Measurements from ENCODE around the gene PADI4. TPM values are rescaled to one million over a fixed set of nuclear protein-coding genes. Genes with fewer than 3 reads are reported as not detected.

Gene PADI4
- total and polyA plus RNA-seq, 7 donors, result 0.44 to 0.60 TPM; not detected in 5

- peaks cover 0 to 3% (median 0%) of the 10 kb centered on the region in 4 donors for H3K9me3 ChIP-seq
- intact Hi-C loops (cut with DNase I), result no loop called here
- no peak overlapping the region for H3K27ac ChIP-seq
- H3K4me3 ChIP-seq, result no peak overlapping the region
- WGBS, 2 donors, result 56 to 77% methylated on average over 3 of the region's 3 CpGs
- no peak for TF ChIP-seq POLR2A (IDR thresholded peaks at IDR 0.05)
- no peak for TF ChIP-seq CTCF (IDR thresholded peaks at IDR 0.05)
- TF ChIP-seq EP300 (IDR thresholded peaks at IDR 0.05), result no peak
- no peak for TF ChIP-seq POLR2AphosphoS5 (IDR thresholded peaks at IDR 0.05)
- H3K4me1 ChIP-seq, result no peaks in the 10 kb centered on the region
- peaks cover 0 to 30% (median 0%) of the 10 kb centered on the region in 3 donors for H3K27me3 ChIP-seq
- DNase-seq, result no peak
- H3K36me3 ChIP-seq, result no peaks in the 10 kb centered on the region
Observed at GRCh38 chr1:17365293-17365692, 57.3 kb downstream of the PADI4 start.

- no peaks in the 10 kb centered on the region for H3K36me3 ChIP-seq
- no peak for TF ChIP-seq POLR2AphosphoS5 (IDR thresholded peaks at IDR 0.05)
- no peak for TF ChIP-seq CTCF (IDR thresholded peaks at IDR 0.05)
- no peak for TF ChIP-seq POLR2A (IDR thresholded peaks at IDR 0.05)
- TF ChIP-seq EP300 (IDR thresholded peaks at IDR 0.05), result no peak
- H3K27ac ChIP-seq, result no peak overlapping the region
- no peak for DNase-seq
- H3K9me3 ChIP-seq, result peaks cover 0 to under 1% (median 0%) of the 10 kb centered on the region in 4 donors
- peaks cover 0 to 21% (median 0%) of the 10 kb centered on the region in 3 donors for H3K27me3 ChIP-seq
- H3K4me3 ChIP-seq, result no peak overlapping the region
- intact Hi-C loops (cut with DNase I), result no loop called here
- no peaks in the 10 kb centered on the region for H3K4me1 ChIP-seq
- WGBS, 2 donors, result 75 to 78% methylated on average over 9 of the region's 9 CpGs
Observed at GRCh38 chr1:17369466-17369865, 61.5 kb downstream of the PADI4 start.

- peaks cover 0 to 19% (median 0%) of the 10 kb centered on the region in 3 donors for H3K27me3 ChIP-seq
- no peak overlapping the region for H3K27ac ChIP-seq
- TF ChIP-seq POLR2A (IDR thresholded peaks at IDR 0.05) (no peak), EP300 (IDR thresholded peaks at IDR 0.05) (no peak), POLR2AphosphoS5 (IDR thresholded peaks at IDR 0.05) (no peak), CTCF (IDR thresholded peaks at IDR 0.05) (no peak)
- no peak overlapping the region for H3K4me3 ChIP-seq
- no peak for DNase-seq
- WGBS, 2 donors, result 40 to 48% methylated on average over 2 of the region's 2 CpGs
- H3K4me1 ChIP-seq, result no peaks in the 10 kb centered on the region
- H3K36me3 ChIP-seq, result no peaks in the 10 kb centered on the region
- intact Hi-C loops (cut with DNase I), result no loop called here
- no peaks in the 10 kb centered on the region for H3K9me3 ChIP-seq
Observed at GRCh38 chr1:17370618-17371017, 62.6 kb downstream of the PADI4 start.

- Histone ChIP-seq H3K27ac (no peak within 1 kb of the TSS), H3K36me3 (no peaks in the 10 kb centered on the region), H3K4me1 (no peaks in the 10 kb centered on the region), H3K27me3 (peaks cover 0 to 7% (median 0%) of the 10 kb centered on the region in 3 donors), H3K4me3 (no peak within 1 kb of the TSS), H3K9me3 (no peaks in the 10 kb centered on the region)
- WGBS, 2 donors, result 57 to 60% methylated on average over 7 of the region's 7 CpGs
- DNase-seq, result no peak
- TF ChIP-seq EP300 (IDR thresholded peaks at IDR 0.05) (no peak), POLR2AphosphoS5 (IDR thresholded peaks at IDR 0.05) (no peak), POLR2A (IDR thresholded peaks at IDR 0.05) (no peak), CTCF (IDR thresholded peaks at IDR 0.05) (no peak)
- intact Hi-C loops (cut with DNase I), result no loop called here
Observed at GRCh38 chr1:17371896-17372295, 63.9 kb downstream of the PADI4 start, which contains the start of gene PADI6. Gene PADI6, plus strand, starts transcription at chr1:17372196. Its CDS starts 50 bp downstream, at chr1:17372246.

GRCh38 chr1:17372955-17373354 lies 65.0 kb downstream of the PADI4 start:
- no peak for TF ChIP-seq POLR2AphosphoS5 (IDR thresholded peaks at IDR 0.05)
- no peak for TF ChIP-seq EP300 (IDR thresholded peaks at IDR 0.05)
- TF ChIP-seq POLR2A (IDR thresholded peaks at IDR 0.05), result no peak
- no peak for TF ChIP-seq CTCF (IDR thresholded peaks at IDR 0.05)
- H3K4me1 ChIP-seq, result no peaks in the 10 kb centered on the region
- H3K4me3 ChIP-seq, result no peak overlapping the region
- H3K36me3 ChIP-seq, result no peaks in the 10 kb centered on the region
- H3K27ac ChIP-seq, result no peak overlapping the region
- H3K27me3 ChIP-seq, result peaks cover 0 to 17% (median 0%) of the 10 kb centered on the region in 3 donors
- DNase-seq, result no peak
- WGBS, 2 donors, result 81 to 83% methylated on average over 18 of the region's 18 CpGs
- H3K9me3 ChIP-seq, result no peaks in the 10 kb centered on the region
- intact Hi-C loops (cut with DNase I), result no loop called here
